Stomach (tissue), 4 donors: Measurements from ENCODE around the gene OTUD1.

Experiments
- EP300 ChIP-seq: sonication (generic); formaldehyde crosslinking; IDR thresholded peaks from one replicate; pipeline ENCODE4 v1.6.1; 2017; ENCODE audit warnings: antibody characterized with exemption
- POLR2A ChIP-seq, 4 donors: fragments of 450-650 bp; IDR thresholded peaks; one replicate each; pipeline ENCODE4 v1.6.1; 2016; ENCODE audit warnings: antibody characterized with exemption in 4 of 4, control low read depth in 2 of 4, mild to moderate bottlenecking in 1 of 4, moderate library complexity in 1 of 4
- POLR2AphosphoS5 ChIP-seq, 3 donors: sonication (generic); formaldehyde crosslinking; IDR thresholded peaks; one replicate each; pipeline ENCODE4 v1.6.1; 2016; ENCODE audit warnings: antibody characterized with exemption in 3 of 3
- TF ChIP-seq, protein P1 (sequence below), 7 experiments: fragments of 450-650 bp in 4 of 7; fragments of 200-600 bp in 3 of 7; sonication (generic) in 3 of 7; IDR thresholded peaks; one replicate each; pipeline ENCODE4 v1.5.1; 2016 to 2019; ENCODE audit warnings: antibody characterized with exemption in 7 of 7, control low read depth in 2 of 7, mild to moderate bottlenecking in 1 of 7

GRCh38 chr10:23418051-23418681 lies 20.7 kb upstream of the OTUD1 start:
- TF ChIP-seq POLR2A (IDR thresholded peaks at IDR 0.05): no peak
- TF ChIP-seq, protein P1, sequence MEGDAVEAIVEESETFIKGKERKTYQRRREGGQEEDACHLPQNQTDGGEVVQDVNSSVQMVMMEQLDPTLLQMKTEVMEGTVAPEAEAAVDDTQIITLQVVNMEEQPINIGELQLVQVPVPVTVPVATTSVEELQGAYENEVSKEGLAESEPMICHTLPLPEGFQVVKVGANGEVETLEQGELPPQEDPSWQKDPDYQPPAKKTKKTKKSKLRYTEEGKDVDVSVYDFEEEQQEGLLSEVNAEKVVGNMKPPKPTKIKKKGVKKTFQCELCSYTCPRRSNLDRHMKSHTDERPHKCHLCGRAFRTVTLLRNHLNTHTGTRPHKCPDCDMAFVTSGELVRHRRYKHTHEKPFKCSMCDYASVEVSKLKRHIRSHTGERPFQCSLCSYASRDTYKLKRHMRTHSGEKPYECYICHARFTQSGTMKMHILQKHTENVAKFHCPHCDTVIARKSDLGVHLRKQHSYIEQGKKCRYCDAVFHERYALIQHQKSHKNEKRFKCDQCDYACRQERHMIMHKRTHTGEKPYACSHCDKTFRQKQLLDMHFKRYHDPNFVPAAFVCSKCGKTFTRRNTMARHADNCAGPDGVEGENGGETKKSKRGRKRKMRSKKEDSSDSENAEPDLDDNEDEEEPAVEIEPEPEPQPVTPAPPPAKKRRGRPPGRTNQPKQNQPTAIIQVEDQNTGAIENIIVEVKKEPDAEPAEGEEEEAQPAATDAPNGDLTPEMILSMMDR (IDR thresholded peaks at IDR 0.05): no peak
- TF ChIP-seq POLR2AphosphoS5 (IDR thresholded peaks at IDR 0.05): no peak
- TF ChIP-seq EP300: no peak
